GM18499 (cell line): ENCODE data around the gene HSPD1.

Source experiments
- ATAC-seq: cut with Tn5 transposase; IDR thresholded peaks from one replicate; pipeline ENCODE4 v1.9.1; 2021; ENCODE audit warnings: moderate number of reproducible peaks; ENCODE audit not compliant: insufficient read depth, unreplicated experiment

HSPD1 gene

DNA sequence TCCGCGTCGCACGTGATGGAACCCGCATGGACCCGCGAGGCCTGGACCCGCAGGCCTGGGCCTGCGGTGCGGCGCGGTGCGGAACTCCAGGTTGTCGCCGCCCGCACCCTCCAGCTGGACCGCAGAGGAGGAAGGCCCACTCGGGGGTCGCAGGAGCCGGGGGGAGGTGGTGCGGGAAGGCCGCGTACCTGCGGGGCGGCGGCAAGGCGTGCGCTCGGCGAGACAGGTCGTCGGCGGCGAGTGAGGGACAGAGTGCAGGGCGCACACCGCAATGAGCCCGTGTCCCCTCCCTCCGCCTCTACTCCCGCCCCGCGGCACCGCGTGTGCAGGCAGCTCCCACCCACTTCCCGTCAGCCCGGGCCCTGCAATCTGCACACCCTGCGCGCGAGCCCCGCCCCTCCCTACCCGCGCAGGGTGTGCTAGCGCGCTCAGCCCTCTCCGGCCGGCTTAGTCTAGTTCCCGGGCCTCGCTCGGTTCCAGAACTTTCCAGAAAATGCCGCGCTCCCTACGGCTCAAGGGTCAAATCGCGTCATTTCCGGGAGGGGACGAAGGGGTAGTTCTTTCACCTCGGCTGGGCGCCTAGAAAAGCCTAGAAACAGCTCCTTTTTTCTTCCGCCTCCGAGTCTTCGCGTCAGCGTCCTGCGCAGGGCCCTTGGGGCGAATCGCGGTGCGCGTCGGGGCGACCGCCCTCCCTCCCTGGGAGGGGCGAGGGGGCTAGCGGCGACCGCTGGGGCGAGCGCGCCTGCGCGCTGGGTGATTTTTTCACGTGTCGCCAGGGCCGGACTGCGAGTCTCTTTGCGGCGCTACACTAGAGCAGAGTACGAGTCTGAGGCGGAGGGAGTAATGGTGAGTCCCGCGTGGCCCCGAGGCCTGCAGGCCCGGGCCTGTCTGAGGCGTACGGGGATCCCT lies at the start of gene HSPD1, which contains the start of gene HSPE1:
TSS of gene HSPD1 (minus strand) at position 247 of the 909 bp plus-strand sequence. CDS start 992 bp downstream, outside the sequence.
TSS of gene HSPE1 (plus strand) at position 786 of the 909 bp plus-strand sequence. CDS start at position 844, 58 bp downstream.
- peak; percentile 73 for ATAC-seq

DNA sequence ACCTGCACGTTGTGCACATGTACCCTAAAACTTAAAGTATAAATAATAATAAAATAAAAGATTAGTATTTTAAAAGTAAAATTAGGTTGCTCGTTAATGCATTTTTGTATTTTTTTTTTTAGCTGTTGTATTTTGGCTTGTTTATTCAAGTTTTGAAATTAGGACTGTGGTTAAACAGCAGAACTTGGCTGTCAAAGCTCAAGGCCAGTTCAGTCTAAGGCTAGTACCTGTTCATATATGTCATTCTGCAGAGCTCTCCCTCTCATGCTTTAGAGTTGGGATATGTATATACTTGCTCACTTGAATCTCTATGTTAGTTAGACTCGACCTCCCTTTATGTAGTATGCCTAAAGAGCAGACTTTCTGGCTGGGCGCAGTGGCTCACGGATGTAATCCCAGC lies 48.9 kb upstream of the HSPD1 start:
- no peak for ATAC-seq

DNA sequence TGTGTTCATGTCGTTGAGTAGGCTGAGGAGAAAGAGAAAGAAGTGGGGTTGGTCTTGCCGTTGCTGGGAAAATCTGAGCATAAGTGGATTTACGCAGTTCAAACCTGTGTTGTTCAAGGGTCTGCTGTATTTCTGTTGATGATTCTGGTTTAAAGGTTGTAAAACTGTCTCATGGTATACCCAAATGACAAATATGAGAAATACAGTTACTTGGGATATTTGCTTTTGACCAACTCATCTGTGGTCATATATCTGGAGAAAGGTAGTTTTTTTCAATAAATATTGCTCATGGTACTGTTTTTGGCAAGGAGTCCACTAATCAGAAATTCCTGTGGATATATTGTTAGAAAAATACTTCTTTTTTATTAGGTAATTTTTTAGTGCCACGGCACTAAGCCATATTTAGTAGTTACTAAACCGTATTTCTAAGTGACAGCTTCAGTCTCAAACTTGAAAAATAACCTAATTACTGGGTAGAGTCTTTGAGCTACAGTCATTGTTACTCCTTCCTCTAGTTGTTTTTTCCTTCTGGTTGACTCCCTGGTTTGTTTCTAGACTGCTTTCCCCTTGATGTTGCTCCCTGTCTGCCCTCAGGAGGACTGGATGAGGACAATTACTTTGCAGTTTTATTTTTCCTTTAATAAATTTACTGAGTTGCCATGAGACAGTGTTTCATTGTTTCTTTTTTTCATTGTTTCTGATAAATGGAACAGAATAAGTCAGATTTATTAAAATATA lies 47.7 kb upstream of the HSPD1 start:
- ATAC-seq = no peak

DNA sequence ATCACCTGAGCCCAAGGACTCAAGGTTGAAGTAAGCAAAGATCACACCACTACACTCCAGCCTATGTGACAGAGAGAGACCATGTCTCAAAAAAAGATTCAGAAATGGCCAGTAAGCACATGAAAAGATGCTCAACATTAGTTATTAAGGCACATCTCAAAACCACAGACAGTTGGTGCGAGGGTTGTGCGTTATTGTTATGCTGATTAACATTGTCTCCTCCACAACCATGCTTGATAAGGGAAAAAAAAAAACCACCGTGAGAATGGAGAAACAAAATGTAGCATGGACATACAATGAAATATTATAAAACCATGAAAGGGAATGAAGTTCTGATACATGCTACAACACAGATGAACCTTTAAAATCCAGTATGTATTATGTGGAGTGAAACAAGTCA lies 43.6 kb upstream of the HSPD1 start:
- no peak for ATAC-seq

DNA sequence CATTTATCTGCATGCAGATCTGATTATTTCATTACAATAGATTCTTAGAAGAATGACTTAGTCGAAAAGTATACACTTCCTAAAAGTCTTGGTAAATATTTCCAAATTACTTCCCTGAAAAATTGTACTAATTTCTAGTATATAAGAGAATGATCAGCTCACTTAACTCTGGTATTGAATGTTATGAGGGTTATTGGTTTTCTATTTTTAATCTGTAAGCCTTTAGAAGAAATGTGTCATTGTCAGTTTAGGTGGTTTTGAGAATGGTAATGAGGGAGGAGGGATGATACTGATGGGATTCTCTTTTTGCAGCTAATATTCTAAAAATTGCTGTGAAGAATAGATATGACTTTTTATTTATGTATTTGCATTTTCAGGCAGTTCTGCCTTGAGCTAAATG lies 40.1 kb upstream of the HSPD1 start:
- ATAC-seq = no peak

DNA sequence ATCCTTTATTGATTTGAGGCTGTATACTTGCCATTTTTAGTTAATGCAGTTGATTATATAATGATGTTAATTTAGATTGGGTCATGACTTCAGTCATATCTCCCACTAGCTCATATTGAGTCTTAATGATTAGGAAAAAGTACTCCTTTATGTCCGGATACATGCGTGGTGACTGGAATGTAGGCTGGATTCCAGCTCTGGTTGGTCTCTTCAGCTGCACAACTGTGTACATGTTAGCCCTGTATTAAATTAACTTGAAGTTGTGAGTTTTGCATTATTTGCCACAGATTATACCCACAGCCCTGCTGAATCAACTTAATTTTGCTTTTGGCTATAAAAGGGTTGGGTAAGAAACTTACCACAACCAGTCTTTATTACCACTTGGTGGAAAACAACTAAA lies 38.8 kb upstream of the HSPD1 start:
- ATAC-seq = no peak

DNA sequence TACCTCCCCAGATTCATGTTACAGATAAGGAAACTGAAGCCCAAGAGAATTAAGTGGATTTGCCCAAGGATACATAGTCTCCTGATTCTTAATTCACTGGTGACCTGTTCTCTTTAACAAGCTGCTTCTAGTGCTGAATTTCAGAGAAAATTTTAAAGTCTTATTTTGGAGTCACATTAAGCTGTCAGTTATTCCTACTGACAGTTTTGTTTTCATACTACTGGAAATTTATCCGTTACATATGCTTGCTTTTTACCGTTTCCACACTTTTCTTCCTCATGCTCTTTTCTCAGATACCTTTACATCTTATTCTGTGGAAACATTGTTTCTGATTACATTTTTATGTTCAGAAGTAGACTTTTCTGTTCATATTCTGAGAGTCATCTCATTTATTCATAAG lies 17.5 kb upstream of the HSPD1 start:
- ATAC-seq = no peak

DNA sequence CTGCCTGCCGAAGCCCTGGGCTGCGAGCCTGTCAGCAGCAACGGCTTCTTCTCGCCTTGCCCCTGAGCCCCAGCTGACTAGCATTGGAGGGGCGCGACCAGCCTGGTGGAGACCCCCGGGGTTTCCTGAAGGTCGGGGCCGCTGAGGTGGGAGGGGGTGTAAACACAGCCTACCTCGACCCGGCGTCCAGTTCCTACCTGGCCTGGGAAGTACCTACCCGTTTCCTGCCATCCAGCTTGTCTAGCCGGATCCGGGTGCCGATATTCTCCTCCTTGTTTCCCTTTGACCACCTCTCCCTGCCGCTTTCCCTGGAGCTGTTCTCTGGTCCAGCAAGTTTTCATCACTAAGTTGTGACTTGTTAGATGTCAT lies 16.7 kb upstream of the HSPD1 start:
- no peak for ATAC-seq

DNA sequence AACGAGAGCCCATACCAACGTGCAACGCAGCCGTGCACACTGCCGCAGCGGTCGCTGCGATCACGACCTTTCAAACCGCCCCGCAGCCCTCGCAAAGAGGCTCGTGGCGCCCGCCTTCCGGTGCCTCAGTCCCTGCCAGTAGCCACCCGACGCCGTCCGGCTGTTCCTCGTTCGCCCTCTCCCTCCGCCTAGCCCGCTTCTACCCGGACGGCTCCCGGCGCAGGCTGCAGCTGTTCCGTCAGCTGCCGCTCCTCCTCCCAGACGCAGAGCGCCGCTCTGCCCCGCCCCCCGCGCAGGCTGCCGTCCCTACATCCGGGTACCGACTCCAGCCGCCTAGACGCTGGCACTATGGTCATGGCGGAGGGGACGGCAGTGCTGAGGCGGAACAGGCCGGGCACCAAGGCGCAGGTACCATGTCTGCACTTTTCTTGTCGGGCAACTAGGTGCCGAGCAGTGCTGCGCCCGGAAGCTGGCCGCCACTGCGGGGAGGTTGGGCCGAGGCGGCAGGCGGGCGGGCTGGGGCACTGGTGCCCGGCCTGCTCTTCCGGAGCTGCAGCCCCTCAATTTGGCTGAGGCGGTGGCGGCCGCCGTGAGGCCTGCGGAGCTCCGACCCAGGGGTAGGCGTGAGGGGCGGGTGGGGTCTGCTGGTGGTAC lies 16.2 kb upstream of the HSPD1 start, which contains the start of gene MOB4:
TSS of gene MOB4 (plus strand) at position 328 of the 654 bp plus-strand sequence. CDS start at position 349, 21 bp downstream.
- peak; percentile 81 for ATAC-seq

DNA sequence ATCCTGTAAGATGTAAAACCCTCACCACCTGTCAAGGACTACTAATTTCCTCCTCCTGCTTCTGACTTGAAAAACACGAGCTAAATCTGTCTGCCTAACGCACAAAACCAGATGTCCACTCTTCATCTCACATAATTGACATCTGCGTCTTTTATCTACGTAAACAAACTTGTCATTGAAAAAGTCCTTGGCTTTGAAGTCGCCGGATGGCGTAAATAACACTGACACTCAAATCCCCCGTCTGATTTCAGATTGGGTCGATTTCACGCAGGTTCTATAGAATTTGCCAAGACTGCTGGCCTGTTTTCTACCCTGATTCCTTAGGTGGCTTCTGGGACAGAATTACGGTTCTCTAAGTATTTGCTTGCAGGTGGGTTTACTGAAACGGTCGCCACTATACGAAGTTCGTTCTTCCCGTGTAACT lies 15.7 kb upstream of the HSPD1 start:
- no peak for ATAC-seq

DNA sequence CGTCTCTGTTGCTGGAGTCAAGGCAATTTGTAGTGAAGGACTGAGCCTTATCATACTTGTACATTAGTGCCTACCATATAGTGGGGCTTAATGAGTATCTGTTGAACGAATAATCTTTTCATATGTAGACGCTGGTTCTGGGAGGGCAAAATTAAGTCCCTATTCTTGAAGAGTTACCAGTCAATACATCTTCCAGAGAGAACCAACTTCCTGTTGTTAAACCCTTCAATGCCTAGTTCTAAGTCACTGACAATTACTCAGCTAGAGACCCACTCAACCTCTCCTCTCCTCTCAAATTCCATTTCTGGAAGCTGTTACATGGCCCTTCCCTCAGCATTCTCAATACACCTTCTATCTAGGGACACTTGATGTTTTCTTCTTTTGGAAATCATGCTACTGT lies 15.1 kb upstream of the HSPD1 start:
- ATAC-seq = no peak

DNA sequence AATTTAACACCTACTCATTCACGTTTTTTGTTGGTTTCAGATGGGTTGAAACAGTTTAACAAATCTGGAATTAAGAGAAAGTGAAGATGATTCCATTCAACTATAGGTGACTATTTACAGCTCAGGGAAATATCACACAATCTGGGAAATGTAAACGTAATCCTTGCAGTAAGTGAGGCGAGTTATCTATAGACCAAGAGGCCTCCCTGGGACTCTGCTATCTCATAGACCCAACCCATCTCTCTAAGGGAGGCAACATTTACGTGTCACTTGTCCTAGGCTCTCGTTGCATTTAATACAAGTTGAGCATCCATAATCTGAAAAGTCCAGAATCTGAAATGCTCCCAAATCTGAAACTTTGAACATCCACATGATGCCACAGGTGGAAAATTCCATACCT lies 14.3 kb upstream of the HSPD1 start:
- ATAC-seq = no peak

DNA sequence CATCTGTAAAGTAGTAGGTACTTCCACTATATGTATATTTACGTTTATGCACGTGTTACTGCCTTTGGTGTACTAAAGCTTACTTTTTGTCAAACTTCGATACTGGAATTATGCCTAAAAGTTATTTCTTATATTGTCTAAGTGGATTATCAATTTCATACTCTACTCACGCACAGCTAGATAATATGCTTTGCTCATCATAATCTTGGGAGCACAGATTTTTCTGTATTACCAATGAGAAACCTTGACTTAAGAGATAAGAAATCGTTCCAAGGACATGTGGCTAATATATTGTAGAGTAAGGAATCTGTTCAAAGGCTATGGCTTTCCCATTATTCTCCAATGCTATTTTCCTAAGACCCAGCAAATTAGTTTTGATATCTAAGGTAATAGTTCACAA lies 7.0 kb upstream of the HSPD1 start:
- no peak for ATAC-seq

DNA sequence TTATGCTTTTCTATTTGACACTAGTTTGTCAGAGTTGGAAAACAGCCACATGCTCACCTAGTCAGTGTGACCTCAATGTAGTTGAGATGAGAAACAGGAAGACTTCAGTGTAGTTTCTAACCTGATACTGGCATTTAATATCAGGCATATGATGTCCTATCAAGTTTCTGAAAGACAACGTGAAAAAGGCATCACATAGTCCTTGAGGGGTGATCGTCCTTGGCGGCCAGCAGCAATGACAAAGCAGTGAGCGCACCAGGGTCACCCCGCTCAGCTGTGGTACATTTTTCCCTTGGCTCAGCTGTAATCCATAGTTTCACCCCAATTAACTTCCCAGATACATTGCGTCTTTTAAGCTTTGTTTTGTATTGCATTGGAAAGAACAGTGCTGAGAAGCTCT lies 4.9 kb upstream of the HSPD1 start:
- no peak for ATAC-seq

DNA sequence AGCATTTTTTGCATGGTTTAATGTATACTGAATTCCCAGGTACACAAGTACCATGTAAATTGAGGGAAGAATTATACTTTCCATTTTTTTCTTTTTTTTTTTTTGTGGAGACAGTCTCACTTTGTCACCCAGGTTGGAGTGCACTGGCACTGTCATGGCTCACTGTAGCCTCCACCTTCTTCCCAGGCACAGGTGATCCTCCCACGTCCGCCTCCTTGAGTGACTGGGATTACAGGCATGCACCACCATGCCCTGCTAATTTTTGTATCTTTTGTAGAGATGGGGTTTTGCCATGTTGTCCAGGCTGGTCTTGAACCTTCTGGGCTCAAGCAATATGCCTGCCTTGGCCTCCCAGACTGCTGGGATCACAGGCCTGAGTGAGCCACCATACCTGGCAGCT lies 4.4 kb upstream of the HSPD1 start:
- no peak for ATAC-seq

DNA sequence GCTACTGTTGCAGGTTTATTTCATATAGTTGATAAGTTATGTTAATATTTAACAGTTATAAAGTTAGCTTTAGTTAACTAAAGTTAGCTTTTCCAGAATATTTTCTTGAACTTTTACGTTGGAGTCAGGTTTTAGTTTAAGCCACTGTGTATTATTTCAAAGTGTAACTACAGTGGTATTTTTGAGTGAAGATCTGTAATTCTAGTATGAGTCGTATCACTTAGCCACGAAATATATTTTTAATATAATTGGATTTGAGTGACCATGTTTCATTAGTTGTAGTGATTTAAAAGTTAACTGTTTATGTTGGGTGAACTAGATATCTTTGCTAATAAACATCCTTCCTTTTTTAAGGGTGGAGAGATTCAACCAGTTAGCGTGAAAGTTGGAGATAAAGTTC lies 3.0 kb upstream of the HSPD1 start:
- no peak for ATAC-seq

DNA sequence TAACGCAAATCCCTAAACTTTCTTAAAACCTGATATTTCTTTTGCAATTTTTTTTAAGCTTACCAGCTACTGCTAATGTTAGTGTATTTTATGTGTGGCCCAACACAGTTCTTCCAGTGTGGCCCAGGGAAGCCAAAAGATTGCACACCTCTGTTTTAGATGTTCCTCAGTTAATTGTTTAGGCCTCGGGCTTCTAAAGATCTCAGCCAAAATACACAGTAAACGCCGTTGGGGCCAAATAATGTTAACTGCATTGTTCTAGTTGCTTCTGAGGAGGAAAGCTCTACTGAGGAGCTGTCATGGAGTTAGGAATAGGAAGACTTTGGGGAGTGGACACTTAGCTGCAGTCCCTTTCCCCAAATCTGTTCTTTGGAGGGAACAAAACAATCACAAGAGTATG lies 2.6 kb upstream of the HSPD1 start:
- ATAC-seq = no peak

DNA sequence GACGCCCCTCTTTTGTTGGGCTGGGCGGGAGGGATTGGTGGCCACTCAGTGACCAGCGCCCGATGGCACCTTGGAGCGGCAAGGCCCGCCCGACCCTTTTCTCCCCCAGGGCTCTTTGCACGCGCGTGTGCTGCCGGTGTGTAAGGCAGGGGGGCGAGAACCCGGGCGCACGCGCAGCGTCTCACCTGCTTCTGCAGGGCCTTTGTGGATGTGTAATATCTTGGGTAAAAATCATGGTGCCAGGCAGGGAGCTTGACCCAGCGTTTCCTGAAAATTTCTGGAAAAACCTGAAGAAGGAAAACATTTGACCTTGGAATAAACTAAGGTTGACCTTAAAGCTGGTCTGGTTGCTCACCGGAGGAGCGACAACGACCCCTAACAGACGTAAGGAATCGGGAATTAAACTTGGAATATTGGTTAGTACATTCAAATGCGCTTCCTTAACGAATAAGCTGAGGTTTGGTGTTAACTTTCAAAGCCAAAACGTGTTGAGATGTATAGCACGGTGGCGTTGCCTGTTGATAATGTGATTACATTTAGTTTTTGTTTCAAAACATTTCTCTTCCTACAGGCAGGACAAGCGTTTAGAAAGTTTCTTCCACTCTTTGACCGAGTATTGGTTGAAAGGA lies 977 bp upstream of the HSPD1 start:
- ATAC-seq = no peak

DNA sequence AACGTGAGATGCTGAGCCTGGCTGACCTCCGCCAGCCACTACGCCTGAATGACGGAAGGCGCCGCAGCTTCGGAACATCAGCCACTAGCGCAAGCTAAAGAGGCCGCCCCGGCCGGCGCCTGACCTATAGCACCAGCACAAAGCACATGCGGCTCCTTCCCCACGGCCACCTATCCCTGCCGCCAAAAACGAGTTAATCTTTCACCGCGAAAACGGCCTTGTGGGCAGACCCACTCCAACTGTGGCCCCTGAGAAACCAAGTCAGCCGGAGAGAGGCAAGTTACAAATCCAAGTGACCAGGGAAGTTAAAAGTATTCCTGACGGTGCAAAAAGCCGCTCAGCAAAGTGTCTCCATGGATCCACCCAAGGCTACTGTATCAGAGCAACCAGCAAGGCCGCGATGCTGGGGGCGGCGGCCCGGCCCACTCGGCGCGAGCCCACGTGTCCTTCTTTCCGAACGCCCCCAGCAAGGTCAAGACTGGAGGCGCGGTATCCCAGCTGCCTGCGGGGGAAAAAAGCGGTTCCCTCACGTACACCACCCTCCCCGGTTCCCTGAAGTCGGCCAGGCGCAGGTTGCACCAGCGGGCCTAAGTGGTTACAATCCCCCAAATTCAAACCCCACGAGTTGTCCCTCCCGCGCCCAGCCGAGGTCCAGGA lies 575 bp downstream of the HSPD1 start:
- ATAC-seq = no peak
